ENCODE measurements around the gene KCNMB3.

KCNMB3 gene

GRCh38 chr3:179196098-179196497 lies 54.8 kb downstream of the KCNMB3 start:
- DNase-seq (ENCODE audit: low read depth) = peak; percentile 70
- no peak for TF ChIP-seq CTCF (IDR thresholded peaks at IDR 0.05; ENCODE audit: low read length, missing control alignments)
- H3K4me3 ChIP-seq (replicated peaks; ENCODE audit: low read depth, low read length) = no peak overlapping the region

GRCh38 chr3:179194931-179195330 lies 56.0 kb downstream of the KCNMB3 start:
- no peak for TF ChIP-seq CTCF (IDR thresholded peaks at IDR 0.05; ENCODE audit: low read length, missing control alignments)
- no peak for DNase-seq (ENCODE audit: low read depth)

More at GRCh38 chr3:179194931-179195330, 56.0 kb downstream of the KCNMB3 start:
- H3K4me3 ChIP-seq (replicated peaks; ENCODE audit: low read depth, low read length) = no peak overlapping the region
